ENCODE data around the gene IFI30. TPM values are rescaled to one million over a fixed set of nuclear protein-coding genes. Genes with fewer than 3 reads are reported as not detected.

Gene IFI30
- polyA plus RNA-seq, 1 of the 3 experiments (the other 2 are of a cell fraction), result 11.6 TPM

DNA sequence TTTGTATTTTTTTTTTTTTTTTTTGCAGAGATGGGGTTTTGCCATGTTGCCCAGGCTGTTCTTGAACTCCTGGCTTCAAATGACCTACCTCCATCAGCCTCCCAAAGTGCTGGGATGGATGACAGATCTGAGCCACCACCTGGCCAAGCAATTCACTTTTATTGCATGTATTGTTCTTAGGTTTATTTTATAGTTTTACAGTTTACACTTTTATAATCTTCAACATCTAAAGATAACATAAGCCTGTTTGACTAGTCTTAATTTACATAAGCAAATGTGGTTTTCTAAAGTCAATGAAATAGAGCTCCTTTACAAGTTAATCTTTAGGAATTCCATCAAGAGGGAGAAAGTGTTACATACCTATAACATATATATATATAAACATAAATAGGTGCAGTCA lies 9.9 kb downstream of the IFI30 start:
- Histone ChIP-seq H3K79me2 (ENCODE audit: insufficient read depth) (no peaks in the 10 kb centered on the region), H3K9me3 (no peaks in the 10 kb centered on the region), H3K4me2 (no peak overlapping the region), H3K36me3 (replicated peaks in 1 of 2; ENCODE audit: control insufficient read depth in 1 of 2, insufficient read depth in 2 of 2, low read length in 1 of 2) (no peaks in the 10 kb centered on the region), H3K27me3 (ENCODE audit: insufficient read depth) (no peaks in the 10 kb centered on the region), H3K4me1 (ENCODE audit: control insufficient read depth in 1 of 2, insufficient read depth in 2 of 2, low read depth in 1 of 2, low read length in 1 of 2) (no peaks in the 10 kb centered on the region), H2AFZ (ENCODE audit: low read depth) (no peak overlapping the region), H3K9ac (no peak overlapping the region), H3K27ac (ENCODE audit: low read depth in 2 of 2, low read length in 1 of 2) (no peak overlapping the region), H3K9me2 (no peaks in the 10 kb centered on the region), H4K20me1 (ENCODE audit: insufficient read depth) (no peaks in the 10 kb centered on the region), H3K4me3 (ENCODE audit: low read depth in 2 of 2, low read length in 1 of 2) (no peak overlapping the region), H3F3A (replicated peaks; ENCODE audit: insufficient read depth) (no peaks in the 10 kb centered on the region)
- DNase-seq, result no peak
- TF ChIP-seq, protein P1, sequence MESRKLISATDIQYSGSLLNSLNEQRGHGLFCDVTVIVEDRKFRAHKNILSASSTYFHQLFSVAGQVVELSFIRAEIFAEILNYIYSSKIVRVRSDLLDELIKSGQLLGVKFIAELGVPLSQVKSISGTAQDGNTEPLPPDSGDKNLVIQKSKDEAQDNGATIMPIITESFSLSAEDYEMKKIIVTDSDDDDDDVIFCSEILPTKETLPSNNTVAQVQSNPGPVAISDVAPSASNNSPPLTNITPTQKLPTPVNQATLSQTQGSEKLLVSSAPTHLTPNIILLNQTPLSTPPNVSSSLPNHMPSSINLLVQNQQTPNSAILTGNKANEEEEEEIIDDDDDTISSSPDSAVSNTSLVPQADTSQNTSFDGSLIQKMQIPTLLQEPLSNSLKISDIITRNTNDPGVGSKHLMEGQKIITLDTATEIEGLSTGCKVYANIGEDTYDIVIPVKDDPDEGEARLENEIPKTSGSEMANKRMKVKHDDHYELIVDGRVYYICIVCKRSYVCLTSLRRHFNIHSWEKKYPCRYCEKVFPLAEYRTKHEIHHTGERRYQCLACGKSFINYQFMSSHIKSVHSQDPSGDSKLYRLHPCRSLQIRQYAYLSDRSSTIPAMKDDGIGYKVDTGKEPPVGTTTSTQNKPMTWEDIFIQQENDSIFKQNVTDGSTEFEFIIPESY (IDR thresholded peaks at IDR 0.05; ENCODE audit: borderline replicate concordance, low read depth), result no peak
- TF ChIP-seq GATA2 (CRISPR knock-in tag; IDR thresholded peaks at IDR 0.05) (no peak), MEF2A (IDR thresholded peaks at IDR 0.05; ENCODE audit: borderline replicate concordance, low read depth) (no peak), NFIC (IDR thresholded peaks at IDR 0.05; ENCODE audit: borderline replicate concordance) (no peak), TCF12 (IDR thresholded peaks at IDR 0.05) (no peak), ELF1 (IDR thresholded peaks at IDR 0.05) (no peak), RFX5 (IDR thresholded peaks at IDR 0.05; ENCODE audit: low read length) (no peak), IRF3 (IDR thresholded peaks at IDR 0.05; ENCODE audit: low read depth, low read length) (no peak), CHD2 (IDR thresholded peaks at IDR 0.05; ENCODE audit: low read length, partially characterized antibody) (no peak)
- CTCF ChIA-PET, result interaction anchor here (1.3 to 4.3 kb wide), 5 partner anchors 15 to 70 kb away, joined by 4 to 18 read pairs (median 8); no protein-coding TSS in a partner anchor
- POLR2A ChIA-PET, result no interaction called here

DNA sequence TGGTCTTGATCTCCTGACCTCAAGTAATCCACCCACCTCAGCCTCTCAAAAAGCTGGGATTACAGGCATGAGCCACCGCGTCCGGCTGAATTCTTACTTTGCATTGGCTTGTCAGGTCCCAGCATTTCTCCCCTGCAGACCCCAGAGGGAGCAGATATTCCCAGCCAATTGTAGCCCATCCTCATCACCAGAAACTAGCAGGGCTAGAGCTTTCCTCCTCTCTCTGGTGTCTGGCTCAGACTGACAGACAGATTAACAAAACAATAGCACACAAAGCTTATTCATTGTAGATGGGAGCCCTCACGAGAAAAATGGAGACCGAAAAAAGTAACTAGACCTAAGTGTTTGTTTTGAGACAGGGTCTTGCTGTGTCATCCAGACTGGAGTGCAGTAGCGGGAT lies 11.9 kb downstream of the IFI30 start:
- Histone ChIP-seq H3K27me3 (ENCODE audit: insufficient read depth) (no peaks in the 10 kb centered on the region), H3K4me1 (ENCODE audit: control insufficient read depth in 1 of 2, insufficient read depth in 2 of 2, low read depth in 1 of 2, low read length in 1 of 2) (no peaks in the 10 kb centered on the region), H3K9ac (no peak overlapping the region), H3K9me2 (no peaks in the 10 kb centered on the region), H3K27ac (ENCODE audit: low read depth in 2 of 2, low read length in 1 of 2) (no peak overlapping the region), H3K4me2 (no peak overlapping the region), H3F3A (replicated peaks; ENCODE audit: insufficient read depth) (peaks cover 3% of the 10 kb centered on the region), H2AFZ (ENCODE audit: low read depth) (no peak overlapping the region), H3K79me2 (ENCODE audit: insufficient read depth) (no peaks in the 10 kb centered on the region), H3K4me3 (ENCODE audit: low read depth in 2 of 2, low read length in 1 of 2) (no peak overlapping the region), H4K20me1 (ENCODE audit: insufficient read depth) (no peaks in the 10 kb centered on the region), H3K9me3 (no peaks in the 10 kb centered on the region), H3K36me3 (replicated peaks in 1 of 2; ENCODE audit: control insufficient read depth in 1 of 2, insufficient read depth in 2 of 2, low read length in 1 of 2) (no peaks in the 10 kb centered on the region)
- ChIA-PET CTCF (interaction anchor here (1.4 to 3.0 kb wide), 2 partner anchors 18 to 66 kb away, joined by 4 to 10 read pairs; no protein-coding TSS in a partner anchor), POLR2A (no interaction called here)
- DNase-seq, result no peak
- TF ChIP-seq FOXM1 (IDR thresholded peaks at IDR 0.05; ENCODE audit: low read depth), result no peak
- TF ChIP-seq SIN3A (IDR thresholded peaks at IDR 0.05; ENCODE audit: borderline replicate concordance, low read depth, low read length), result no peak
- no peak for TF ChIP-seq ELF1 (IDR thresholded peaks at IDR 0.05)
- no peak for TF ChIP-seq RCOR1 (IDR thresholded peaks at IDR 0.05; ENCODE audit: low read length)
- no peak for TF ChIP-seq NFIC (IDR thresholded peaks at IDR 0.05; ENCODE audit: borderline replicate concordance)
- no peak for TF ChIP-seq PBX3 (IDR thresholded peaks at IDR 0.05)
- TF ChIP-seq, protein P1 (IDR thresholded peaks at IDR 0.05; ENCODE audit: borderline replicate concordance, low read depth), result no peak
- no peak for TF ChIP-seq TEAD4 (IDR thresholded peaks at IDR 0.05; ENCODE audit: borderline replicate concordance, insufficient read depth)
- no peak for TF ChIP-seq FOXJ3 (CRISPR knock-in tag; IDR thresholded peaks at IDR 0.05)
- no peak for TF ChIP-seq SMC3 (IDR thresholded peaks at IDR 0.05; ENCODE audit: low read depth, low read length)
- TF ChIP-seq FOSL2 (IDR thresholded peaks at IDR 0.05; ENCODE audit: borderline replicate concordance, low read depth), result no peak
- WGBS (ENCODE audit: low lambda C conversion rate), result 90% methylated on average over 5 of the region's 6 CpGs

All from SK-N-SH (cell line).